Renal cortex interstitium (tissue), 11 donors: Measurements from ENCODE around the gene NLRX1. TPM values are rescaled to one million over a fixed set of nuclear protein-coding genes. Genes with fewer than 3 reads are reported as not detected.
"Not testable (repeated sequence)": the region's sequence is repeated elsewhere in the genome, so short reads cannot be mapped to it uniquely, and the experiment has no call there.

Source experiments
- DNase-seq, 11 donors: peaks; one replicate each; pipeline ENCODE4 v3.0.0-alpha.2; 2013; ENCODE audit warnings: low read depth in 9 of 11, low spot score in 4 of 11; ENCODE audit errors: extremely low read depth in 1 of 11
- polyA plus RNA-seq, 3 donors: library from polyadenylated mRNA; unstranded; fragments of 120-200 nt; gene quantifications; one replicate each; pipeline ENCODE4 v1.2.1, GENCODE V29; 2013; ENCODE audit not compliant: insufficient read length in 3 of 3

Gene NLRX1
- polyA plus RNA-seq, 3 donors: 8.9 to 15.1 (median 12.0) TPM

DNA sequence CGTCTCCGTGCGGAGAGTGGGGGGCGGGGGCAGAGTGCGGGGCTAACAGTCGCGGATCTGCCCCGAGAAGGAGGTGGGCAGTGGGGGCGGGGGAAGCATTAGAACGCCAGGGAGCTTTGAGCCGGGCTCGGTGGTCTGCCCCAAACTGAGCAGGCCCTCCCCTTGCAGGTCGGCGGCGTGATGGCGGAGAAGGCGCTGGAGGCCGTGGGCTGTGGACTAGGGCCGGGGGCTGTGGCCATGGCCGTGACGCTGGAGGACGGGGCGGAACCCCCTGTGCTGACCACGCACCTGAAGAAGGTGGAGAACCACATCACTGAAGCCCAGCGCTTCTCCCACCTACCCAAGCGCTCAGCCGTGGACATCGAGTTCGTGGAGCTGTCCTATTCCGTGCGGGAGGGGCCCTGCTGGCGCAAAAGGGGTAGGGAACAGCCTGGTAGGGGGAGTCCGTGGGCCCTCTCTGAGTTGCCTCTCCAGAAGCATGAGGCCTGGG, 18.7 kb upstream of the NLRX1 start:
- no peak for DNase-seq

DNA sequence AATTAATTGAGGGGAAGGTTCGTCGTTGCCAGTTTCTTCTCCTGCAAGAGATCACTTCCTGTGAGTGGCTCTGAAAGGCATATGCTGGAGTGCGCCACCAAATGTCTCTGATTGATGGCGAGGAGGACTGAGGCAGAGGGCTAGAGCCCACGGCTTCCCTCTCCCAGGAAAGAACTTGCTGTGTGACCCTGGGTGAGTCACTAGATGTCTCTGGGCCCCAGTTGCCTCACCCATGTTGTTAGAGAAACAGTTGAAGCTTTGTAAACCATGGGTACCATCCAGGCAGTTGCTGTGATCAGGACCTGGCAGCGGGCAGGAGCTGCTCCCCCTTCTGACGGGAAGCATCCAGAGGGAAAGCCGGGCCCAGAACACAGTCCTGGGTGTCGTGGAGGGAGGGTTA, 16.5 kb upstream of the NLRX1 start:
- DNase-seq: no peak

GRCh38 chr11:119152604-119153003, 15.9 kb upstream of the NLRX1 start:
- DNase-seq: no peak

GRCh38 chr11:119153049-119153818, 15.3 kb upstream of the NLRX1 start:
- no peak for DNase-seq

DNA sequence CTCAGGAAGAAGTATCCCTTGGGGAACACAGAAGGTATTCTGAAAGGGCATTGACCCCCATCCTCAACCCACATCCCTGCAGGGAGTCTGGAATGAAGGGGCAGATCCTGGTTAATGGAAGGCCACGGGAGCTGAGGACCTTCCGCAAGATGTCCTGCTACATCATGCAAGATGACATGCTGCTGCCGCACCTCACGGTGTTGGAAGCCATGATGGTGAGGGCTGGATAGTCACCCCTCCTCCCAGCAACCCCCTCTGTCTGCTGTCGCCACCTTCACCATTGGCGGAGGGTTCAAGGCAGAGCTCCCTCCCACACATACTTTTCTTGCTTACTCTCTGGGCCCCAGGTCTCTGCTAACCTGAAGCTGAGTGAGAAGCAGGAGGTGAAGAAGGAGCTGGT, 14.3 kb upstream of the NLRX1 start:
- no peak for DNase-seq

GRCh38 chr11:119155733-119156492, 12.6 kb upstream of the NLRX1 start:
- no peak for DNase-seq

DNA sequence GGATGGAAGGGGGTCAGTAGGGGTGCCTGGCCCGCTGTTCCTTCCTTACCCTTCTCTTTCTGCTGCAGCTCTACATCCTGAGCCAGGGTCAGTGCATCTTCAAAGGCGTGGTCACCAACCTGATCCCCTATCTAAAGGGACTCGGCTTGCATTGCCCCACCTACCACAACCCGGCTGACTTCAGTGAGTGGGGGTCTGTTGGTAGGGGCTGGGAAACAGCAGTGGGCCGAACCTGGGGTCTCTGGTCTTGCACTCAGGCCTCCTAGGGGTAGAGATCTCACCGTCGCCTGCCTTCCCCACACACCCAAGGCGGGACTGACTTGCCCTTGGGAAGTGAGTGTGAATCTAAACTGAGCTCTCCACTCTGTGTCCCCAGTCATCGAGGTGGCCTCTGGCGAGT, 12.0 kb upstream of the NLRX1 start:
- DNase-seq: no peak

GRCh38 chr11:119157063-119157462, 11.5 kb upstream of the NLRX1 start:
- no peak for DNase-seq

GRCh38 chr11:119158467-119158866, 10.1 kb upstream of the NLRX1 start:
- no peak for DNase-seq

DNA sequence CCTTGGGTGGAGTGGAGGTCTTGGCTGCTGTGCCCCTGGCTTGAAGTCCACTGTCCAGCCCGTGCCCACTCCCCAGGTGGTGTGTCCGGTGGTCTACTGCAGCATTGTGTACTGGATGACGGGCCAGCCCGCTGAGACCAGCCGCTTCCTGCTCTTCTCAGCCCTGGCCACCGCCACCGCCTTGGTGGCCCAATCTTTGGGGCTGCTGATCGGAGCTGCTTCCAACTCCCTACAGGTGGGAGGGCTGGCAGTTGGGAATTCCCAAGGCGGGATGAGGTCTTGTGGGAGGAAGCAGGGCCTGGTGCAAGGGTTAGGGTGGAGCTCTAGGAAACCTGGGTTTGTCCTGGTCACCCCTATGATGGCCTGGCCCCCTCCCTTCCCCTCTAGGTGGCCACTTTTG, 8.4 kb upstream of the NLRX1 start:
- DNase-seq: no peak

DNA sequence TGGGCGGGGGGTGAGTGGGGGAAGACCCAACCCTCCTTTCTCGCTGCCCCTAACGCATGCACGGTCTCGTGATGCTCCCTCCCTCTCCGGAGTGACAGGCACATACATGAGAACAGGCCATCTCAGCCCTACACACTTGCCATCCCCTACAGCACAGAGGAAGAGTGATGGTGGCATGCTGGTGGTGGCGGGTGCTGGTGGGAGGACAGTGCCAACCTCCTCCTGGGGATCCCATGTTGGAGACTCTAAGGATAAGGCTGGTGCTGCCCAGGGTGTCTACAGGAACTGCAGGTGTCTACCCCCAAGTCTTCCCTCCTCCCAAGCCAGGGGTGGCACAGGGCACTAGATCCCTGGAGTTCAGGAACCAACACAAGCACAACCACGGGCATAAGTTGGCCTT, 6.7 kb upstream of the NLRX1 start:
- DNase-seq: no peak

- DNase-seq: peak in 2 of 11 donors; percentile 46 to 59
Measured at GRCh38 chr11:119166368-119167076, 2.0 kb upstream of the NLRX1 start.

DNA sequence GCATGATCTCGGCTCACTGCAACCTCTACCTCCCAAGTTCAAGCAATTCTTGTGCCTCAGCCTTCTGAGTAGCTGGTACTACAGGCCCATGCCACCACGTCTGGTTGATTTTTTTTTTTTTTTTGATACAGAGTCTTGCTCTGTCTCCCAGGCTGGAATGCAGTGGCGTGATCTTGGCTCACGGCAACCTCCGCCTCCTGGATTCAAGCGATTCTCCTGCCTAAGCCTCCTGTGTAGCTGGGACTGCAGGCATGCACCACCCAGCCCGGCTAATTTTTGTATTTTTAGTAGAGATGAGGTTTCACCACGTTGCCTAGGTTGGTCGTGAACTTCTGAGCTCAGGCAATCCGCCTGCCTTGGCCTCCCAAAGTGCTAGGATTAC, 1.5 kb upstream of the NLRX1 start:
- not testable (repeated sequence) for DNase-seq

DNA sequence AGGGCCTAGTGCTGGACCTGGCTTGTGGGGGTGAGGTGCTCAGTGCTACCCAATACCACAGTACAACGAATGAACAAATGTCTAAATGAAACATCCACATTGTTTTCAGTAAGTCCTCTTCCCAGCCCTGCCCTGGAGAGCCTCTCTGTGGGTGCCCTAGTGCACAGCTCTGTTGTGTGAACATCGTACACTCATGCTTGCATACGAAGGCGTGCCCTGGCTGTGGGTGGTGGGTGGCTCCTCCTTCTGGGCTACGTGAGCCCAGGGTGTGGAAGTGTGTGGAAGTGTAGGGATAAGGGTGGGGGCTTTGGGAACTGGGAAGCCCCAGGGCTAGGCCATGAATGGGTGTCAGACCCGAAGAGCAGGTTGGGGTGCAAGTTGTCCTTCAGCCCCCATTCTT, 592 bp upstream of the NLRX1 start:
- no peak for DNase-seq

DNA sequence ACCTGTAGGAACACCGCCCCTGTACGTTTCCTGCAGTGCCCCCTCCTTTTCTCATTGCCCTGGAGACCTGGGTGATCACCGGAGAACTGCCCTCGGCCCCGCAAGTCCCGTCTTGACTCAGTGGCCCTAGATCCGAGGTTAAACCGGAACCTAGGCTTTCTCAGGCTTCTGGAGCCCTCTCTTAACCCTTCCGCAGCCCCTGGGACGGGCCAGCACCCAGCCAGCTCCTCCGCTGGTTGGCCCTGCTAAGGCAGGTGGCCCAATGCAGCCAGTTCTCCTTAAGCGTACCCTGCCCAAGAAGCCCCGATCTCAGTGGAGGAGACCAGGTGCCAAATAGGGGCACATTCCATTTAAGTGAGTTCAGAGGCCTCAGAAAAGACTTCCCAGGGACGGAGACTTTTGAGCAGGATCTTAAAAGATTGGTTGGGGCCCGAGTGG, 776 bp downstream of the NLRX1 start:
- DNase-seq: no peak

GRCh38 chr11:119172513-119172912, 4.0 kb downstream of the NLRX1 start:
- no peak for DNase-seq

DNA sequence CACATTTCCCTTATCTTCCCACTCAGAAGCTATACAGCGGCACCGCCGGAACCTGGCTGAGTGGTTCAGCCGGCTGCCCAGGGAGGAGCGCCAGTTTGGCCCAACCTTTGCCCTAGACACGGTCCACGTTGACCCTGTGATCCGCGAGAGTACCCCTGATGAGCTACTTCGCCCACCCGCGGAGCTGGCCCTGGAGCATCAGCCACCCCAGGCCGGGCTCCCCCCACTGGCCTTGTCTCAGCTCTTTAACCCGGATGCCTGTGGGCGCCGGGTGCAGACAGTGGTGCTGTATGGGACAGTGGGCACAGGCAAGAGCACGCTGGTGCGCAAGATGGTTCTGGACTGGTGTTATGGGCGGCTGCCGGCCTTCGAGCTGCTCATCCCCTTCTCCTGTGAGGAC, 4.9 kb downstream of the NLRX1 start:
- DNase-seq: no peak

DNA sequence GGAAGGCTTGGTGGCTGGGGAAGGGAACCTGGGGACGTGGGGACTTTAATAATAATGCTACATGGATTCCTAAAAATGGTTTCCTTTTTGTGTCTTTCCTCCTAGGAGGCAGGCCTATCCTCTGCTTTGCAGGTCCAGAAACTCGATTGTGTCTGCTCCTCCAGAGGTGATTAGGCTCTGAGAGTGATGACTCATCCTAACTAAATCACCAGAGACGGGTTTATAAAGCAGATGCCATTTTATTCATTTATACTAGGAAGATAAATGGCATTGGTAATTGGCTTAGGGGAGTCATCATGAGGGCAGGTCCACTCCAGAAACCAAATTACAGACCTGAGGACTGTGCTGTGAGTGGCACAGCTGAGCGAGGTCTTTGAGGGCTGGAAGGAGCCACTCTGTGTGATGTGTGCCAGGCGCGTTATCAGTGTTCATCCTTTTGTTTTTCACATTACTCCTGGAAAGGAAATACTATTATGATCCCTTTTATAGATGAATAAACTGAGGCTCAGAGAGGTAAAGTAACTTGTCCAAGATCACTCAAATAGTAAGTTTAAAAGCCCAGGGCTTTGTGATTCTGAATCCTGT, 7.1 kb downstream of the NLRX1 start:
- DNase-seq: no peak

- DNase-seq: no peak
Measured at GRCh38 chr11:119178166-119178680, 9.7 kb downstream of the NLRX1 start.
